GM19395 (cell line): Measurements from ENCODE around the gene FBP2.
"Not testable (repeated sequence)": the region's sequence is repeated elsewhere in the genome, so short reads cannot be mapped to it uniquely, and the experiment has no call there.

Experiments used
- ATAC-seq: cut with Tn5 transposase; IDR thresholded peaks from one replicate; pipeline ENCODE4 v1.9.1; 2021; ENCODE audit warnings: mild to moderate bottlenecking, moderate library complexity; ENCODE audit not compliant: unreplicated experiment

The FBP2 gene

GRCh38 chr9:94566550-94566949 lies 27.1 kb downstream of the FBP2 start:
- no peak for ATAC-seq

DNA sequence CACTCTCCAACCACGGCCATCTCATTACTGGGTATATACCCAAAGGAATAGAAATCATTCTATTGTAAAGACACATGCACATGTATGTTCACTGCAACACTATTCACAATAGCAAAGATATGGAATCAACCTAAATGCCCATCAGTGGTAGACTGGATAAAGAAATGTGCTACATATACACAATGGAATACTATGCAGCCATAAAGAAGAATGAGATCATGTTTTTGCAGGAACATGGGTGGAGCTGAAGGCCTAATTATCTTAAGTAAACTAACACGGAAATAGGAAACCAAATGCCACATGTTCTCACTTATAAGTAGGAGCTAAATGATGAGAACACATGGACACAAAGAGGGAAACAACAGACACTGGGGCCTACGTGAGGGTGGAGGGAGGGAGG lies 29.3 kb downstream of the FBP2 start:
- not testable (repeated sequence) for ATAC-seq

DNA sequence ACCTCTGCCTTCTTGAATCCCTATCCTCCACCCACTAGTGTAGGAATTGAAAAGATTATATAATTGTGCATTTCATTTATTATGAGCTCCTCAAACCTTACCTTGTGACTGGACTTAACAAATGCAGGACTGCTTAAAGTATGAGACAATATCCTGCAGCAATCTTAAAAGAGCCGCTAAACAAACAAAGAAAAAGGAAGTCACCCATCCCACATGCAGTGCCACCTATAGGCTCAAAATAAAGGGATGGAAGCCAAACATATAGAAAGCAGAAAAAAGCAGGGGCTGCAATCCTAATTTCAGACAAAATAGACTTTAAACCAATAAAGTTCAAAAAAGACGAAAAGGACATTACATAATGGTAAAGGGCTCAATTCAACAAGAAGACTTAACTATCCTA lies 30.1 kb downstream of the FBP2 start:
- no peak for ATAC-seq

DNA sequence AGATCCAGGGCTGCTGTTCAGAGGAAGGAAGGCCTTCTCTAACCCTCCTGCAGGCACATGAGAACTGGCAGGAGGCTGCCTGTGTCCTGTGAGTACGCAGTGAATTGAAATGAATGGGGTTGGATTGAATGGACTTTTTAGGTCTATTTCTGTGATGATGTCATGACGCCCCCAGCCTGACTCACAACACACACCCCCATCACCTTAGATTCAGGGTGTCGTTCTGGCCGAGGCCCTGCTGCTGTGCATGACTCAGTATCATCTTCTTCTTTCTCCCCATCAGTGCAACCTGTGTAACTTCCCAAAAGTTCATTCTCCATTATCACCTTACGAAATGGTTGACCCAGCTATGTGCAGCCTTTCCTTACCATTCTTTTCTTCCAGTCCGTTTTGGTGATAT lies 33.4 kb downstream of the FBP2 start:
- no peak for ATAC-seq

DNA sequence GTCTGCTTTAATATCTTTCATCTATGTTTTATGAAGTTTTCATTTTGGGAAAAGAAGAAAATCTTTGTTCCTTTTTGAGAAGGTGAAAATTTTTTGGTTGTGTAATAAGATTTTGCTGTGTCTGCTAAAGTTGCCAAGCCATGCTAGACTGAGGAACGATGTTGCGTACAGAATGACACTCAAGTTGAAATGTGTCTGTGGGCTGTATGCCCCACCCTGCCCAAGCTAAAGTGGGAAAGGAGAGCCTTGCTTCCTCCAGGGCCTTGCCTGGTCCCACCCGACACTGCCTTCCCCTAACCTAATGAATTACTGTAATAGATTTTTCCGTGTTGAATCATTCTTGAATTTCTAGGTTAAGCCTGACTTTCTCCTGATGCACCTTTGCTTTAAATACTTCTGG lies 36.2 kb downstream of the FBP2 start:
- ATAC-seq, result no peak

DNA sequence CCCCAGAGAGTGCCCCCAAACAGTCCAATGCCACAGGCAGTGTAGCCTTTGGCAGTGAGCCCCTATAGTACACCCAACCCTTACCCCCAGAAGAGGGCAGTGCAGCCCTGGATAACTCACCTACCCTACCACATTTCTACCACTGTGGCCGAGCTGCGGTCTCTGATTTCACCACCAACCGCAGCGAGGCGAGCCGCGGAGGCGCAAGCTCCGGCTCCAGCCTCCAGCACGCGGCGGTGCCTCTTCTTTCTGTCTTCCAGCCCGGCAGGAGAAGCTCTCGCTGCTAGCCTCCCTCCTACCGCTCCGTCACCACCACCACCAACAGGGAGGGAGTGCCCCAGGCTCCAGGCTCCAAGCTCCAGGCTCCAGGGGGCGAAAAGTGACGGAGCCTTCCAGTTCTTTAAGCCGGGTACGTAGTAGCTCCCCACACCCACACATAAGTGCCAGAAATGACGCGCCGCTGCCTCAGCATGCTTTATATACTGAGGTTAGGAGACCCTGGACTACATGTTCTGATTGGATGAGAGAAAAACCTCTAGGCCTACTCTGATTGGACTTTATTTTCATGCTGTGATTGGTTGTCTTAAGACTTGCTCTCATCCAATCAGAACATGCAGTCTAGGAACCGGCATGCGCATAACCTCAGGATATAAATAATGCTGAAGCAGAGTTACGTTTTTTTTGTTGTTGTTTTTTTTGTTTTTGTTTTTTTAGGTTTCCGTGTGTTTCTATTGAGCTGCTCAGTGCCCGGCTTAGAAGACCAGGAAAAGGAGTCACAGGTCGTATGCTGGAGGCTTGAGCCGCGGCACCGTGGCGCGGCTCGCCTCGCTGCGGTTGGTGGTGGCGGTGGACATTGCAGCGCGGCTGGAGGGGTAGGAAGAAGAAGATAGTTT lies 38.9 kb downstream of the FBP2 start, which contains the start of gene PCAT7:
TSS of gene PCAT7 (plus strand) at position 645 of the 893 bp plus-strand sequence.
- ATAC-seq, result no peak

GRCh38 chr9:94554078-94554438 lies 39.6 kb downstream of the FBP2 start:
- ATAC-seq, result no peak

DNA sequence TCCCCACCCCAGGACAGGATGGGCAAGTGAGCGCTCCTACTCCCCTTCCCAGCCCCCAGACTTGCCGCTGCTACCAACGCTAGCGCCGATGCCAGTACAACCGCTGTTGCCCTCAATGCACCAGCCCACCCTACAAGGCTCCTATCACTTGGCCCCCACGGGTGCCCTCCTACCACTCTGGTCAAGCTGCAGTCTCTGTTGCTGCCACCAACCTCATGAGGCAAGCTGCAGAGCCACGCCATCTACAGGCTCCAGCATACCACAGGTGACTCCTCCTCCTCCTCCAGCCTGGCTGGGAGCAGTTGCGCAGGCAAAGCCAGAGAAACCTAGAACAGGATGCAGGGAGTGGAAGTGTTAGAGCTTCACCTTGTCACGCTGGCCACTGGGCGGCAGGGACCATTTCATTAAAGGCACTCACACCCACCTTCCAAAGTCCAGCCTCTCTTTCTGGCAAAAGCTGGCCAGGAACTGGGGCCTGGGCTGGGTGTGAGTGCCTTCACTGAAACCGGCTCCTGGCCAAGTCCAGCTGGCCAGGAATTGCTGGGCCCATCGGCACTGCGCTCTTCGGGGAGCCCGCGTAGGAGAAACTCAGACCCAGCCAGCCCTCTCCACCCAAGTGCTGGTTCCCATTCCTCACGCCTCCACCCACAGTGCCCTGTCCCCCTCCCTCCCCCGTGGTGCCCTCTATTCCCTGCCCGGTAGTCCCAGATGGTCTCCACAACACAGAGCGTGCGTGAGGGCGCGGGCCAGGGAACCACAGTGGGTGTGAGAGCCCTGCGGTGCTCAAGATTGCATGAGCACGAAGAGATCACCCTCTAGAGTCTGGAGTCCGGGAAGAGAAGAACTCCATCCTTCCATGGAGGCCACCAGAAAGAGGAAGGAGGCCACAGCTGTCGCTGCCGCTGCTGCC lies 40.3 kb downstream of the FBP2 start:
- no peak for ATAC-seq

DNA sequence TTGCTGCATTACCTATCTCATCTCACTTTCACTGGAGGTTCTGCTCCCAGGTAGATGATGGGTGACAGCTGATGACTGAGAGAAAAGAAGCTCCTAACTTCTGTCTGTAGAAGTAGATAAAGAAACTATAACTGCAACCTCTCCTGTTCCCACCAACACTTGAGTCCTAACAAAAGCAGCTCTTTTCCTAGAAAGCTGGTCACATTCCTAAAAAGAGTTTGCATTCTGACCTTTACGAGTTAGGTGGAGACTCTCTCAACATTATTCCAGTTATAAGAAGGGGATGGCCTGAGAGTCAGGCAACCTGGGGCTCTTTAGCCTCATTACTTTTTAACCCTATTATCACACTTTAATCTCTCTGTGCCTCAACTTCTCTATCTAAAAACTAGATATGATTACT lies 47.7 kb downstream of the FBP2 start:
- ATAC-seq, result no peak

DNA sequence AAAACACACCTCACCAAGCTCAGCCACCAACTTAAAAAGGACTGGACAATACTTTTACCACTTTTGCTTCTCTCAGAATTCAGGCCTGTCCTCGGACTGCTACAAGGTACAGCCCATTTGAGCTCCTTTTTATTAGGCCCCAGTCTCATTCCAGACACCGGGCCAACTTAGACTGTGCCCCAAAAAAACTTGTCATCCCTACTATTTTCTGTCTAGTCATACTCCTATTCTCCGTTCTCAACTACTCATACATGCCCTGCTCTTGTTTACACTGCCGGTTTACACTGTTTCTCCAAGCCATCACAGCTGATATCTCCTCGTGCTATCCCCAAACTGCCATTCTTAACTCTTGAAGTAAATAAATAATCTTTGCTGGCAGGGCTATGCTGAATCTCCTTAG lies 49.3 kb downstream of the FBP2 start:
- not testable (repeated sequence) for ATAC-seq

GRCh38 chr9:94538908-94539307 lies 54.7 kb downstream of the FBP2 start:
- no peak for ATAC-seq

GRCh38 chr9:94534901-94535300 lies 58.7 kb downstream of the FBP2 start:
- ATAC-seq, result no peak

DNA sequence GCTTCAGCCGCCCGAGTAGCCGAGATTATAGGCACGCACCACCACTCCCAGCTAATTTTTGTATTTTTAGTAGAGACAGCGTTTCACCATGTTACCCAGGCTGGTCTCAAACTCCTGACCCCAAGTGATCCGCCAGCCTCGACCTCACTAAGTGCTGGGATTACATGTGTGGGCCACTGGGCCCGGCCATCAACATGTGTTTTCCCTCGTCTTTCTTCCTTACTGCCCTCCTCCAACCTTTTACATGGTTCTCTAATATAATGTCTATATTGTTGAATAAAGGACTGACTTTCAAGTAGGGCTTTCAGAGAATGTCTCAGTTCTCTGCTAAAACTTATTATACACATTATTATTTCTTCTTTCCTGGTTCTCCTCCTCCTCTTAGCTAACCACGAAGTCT lies 60.0 kb downstream of the FBP2 start:
- no peak for ATAC-seq

DNA sequence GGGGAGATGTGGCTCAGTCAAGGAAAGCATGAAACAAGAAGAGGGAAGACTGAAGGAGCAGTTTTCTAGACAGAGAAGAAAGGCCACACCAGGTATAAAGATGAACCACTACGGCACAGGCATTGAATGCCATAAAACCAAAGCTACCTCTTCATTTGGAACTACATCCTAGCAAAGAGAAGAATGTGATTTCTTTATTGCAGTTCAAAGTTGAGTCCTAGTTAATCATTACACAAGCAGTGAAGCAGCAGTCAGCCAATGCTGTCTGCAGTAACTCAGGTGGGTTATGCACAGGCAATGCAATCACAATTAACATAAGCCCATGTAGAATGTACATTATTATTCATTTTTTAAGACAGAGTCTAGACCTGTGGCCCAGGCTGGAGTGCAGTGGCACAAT lies 60.5 kb downstream of the FBP2 start:
- ATAC-seq, result no peak

DNA sequence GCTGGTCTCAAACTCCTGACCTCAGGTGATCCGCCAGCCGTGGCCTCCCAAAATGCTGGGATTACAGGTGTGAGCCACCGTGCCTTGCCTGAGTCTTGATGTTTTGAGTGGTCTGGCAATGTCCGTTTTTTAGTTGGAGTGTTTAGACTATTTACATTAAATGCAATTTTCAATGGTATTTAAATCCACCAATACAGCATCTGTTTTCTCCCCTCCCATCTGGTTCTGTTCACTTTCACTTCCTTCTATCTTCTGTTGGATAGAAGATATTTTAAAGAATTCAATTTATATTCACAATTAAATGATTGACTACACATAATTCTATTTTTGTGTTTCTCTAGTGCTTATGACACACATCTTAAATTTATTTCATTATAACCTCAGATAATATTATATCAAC lies 64.7 kb downstream of the FBP2 start:
- ATAC-seq, result no peak

GRCh38 chr9:94526951-94527350 lies 66.7 kb downstream of the FBP2 start:
- no peak for ATAC-seq

DNA sequence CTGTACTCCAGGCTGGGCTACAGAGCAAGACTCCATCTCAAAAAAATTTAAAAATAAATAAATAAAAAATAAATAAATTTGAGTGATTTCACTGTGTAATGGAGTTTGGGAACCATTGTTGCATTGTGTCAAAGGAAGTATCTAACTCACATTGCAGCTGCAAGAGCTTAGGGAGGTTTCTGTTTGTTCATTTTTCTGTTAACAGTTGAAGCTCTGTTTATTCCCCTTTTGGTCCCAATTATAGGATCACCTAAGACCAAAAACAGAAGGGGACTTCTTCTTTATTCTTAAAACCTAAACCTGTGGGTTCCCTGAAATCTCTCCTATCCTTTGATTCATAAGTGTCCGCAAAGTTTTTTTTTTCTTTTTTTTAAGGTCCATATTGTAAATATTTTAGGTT lies 67.4 kb downstream of the FBP2 start:
- no peak for ATAC-seq

DNA sequence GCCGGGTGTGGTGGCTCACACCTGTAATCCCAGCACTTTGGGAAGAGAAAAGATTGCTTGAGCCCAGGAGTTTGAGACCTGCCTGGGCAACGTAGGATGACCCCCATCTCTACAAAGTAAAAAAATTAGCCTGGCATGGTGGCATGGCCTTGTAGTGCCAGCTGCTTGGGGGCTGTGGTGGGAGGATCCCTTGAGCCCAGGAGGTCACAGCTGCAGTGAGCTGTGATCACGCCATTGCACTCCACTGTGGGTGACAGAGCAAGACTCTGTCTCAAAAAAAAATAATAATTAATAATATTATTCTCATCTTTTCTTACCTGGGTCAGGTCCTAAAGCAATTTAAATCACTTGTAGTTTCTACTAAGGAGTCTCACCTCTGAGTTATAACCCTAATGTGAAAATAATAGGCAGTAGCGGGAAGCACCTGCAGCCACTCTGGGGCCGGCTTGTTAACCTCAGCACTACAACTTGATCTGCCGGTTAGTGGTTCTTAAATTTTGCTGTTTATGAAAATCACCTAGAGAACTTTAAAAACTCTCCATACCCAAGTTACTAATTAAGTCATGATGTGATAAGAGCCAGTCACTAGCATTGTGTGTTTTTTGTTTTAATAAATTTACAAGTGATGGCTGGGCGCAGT lies 68.1 kb downstream of the FBP2 start:
- no peak for ATAC-seq

DNA sequence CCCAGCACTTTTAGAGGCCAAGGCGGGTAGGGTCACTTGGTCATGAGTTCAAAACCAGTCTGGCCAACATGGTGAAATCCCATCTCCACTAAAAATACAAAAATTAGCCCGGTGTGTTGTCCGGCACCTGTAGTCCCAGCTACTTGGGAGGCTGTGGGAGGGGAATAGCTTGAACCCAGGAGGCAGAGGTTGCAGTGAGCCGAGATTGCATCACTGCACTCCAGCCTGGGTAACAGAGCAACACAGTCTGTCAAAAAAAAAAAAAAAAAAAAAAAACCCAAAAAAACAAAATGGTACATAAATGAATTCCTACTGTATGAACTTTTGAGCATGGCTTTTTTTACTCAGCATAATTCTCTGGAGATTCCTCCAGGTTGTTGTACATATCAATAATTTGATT lies 76.4 kb downstream of the FBP2 start:
- no peak for ATAC-seq

DNA sequence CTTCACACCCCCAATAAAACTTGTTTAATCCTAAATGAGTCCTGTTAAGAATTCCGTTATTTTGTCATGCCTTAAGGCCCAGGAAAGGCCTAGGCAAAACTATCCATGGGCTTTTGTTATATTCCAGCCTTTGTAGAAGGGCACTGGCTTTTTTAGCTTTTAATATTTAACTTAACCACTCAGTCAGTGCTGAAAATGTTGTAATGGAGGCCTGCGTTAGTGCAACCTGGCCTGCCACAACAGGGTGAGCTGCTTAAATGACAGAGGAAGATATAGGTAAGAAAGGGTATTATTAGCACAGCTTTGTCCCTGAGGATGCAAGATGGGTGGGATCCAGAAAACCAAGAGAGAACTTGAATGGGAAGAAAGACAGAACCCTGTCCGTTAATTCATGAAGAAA lies 78.9 kb downstream of the FBP2 start:
- no peak for ATAC-seq

- ATAC-seq, result no peak
Measured at GRCh38 chr9:94511955-94512265, 81.7 kb downstream of the FBP2 start.
